ENCODE measurements around the gene LIN54.

DNA sequence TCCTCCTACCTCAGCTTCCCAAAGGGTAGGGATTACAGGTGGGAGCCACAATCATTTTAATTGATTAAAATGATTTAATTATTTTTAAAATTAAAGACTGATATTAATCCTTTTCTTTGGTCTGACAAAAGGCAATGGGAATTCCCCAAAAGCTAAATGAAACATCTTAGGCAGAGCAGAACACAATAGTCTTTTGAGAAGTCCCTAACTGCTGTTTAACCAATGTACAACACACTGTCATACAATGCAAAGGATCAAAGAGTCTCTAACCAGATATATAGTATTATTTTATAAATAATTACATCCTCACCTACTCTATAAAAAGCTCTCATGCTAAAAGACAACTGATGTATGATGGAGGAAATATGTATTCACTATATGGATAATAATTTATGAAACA is 63.1 kb downstream of the LIN54 start:
- TF ChIP-seq, protein P1, sequence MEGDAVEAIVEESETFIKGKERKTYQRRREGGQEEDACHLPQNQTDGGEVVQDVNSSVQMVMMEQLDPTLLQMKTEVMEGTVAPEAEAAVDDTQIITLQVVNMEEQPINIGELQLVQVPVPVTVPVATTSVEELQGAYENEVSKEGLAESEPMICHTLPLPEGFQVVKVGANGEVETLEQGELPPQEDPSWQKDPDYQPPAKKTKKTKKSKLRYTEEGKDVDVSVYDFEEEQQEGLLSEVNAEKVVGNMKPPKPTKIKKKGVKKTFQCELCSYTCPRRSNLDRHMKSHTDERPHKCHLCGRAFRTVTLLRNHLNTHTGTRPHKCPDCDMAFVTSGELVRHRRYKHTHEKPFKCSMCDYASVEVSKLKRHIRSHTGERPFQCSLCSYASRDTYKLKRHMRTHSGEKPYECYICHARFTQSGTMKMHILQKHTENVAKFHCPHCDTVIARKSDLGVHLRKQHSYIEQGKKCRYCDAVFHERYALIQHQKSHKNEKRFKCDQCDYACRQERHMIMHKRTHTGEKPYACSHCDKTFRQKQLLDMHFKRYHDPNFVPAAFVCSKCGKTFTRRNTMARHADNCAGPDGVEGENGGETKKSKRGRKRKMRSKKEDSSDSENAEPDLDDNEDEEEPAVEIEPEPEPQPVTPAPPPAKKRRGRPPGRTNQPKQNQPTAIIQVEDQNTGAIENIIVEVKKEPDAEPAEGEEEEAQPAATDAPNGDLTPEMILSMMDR (IDR thresholded peaks at IDR 0.05; ENCODE audit: low read length): no peak
- TF ChIP-seq EZH2phosphoT487 (IDR thresholded peaks at IDR 0.05; ENCODE audit: low read length) (no peak), EZH2 (optimal IDR thresholded peaks at IDR 0.05; ENCODE audit: low read depth, low read length) (no peak)
